Endothelial cell of umbilical vein (primary cell): ENCODE data around the gene ZFAND2B. TPM values are rescaled to one million over a fixed set of nuclear protein-coding genes. Genes with fewer than 3 reads are reported as not detected.

Experiments used
- BruUV-seq: library from RNA; stranded (reverse); fragments of 400-500 nt; replicated peaks from 2 replicates; lab custom pipeline; 2021; lab: Mats Ljungman, UMichigan
- CTCF ChIA-PET: fragments of 300-600, 350-600 bp; sonication (Branson Sonifier 250); formaldehyde crosslinking; loops from one replicate; lab custom pipeline; 2021; ENCODE audit warnings: antibody characterized with exemption, inconsistent platforms; lab: Charles Lee
- POLR2A ChIA-PET: fragments of 300-600, 350-600 bp; sonication (Branson Sonifier 250); formaldehyde crosslinking; loops from one replicate; lab custom pipeline; 2021; ENCODE audit warnings: antibody characterized with exemption, inconsistent platforms; lab: Charles Lee
- DNase-seq: peaks from one replicate; pipeline ENCODE4 v3.0.0-alpha.2; 2011; ENCODE audit warnings: low read depth, low spot score
- FAIRE-seq: peaks from 2 replicates; lab custom pipeline; 2011; peaks lifted over from hg19 to GRCh38; lab: Jason Lieb, UNC
- H2AFZ ChIP-seq: 2 replicates; pipeline ENCODE4 v1.6.0; 2012; ENCODE audit warnings: low read depth, low read length, control low read depth, inconsistent platforms
- H3K27ac ChIP-seq: 2 replicates; pipeline ENCODE4 v1.5.1; 2011; ENCODE audit warnings: low read depth, mild to moderate bottlenecking, control low read depth, low read length, moderate library complexity; ENCODE audit not compliant: insufficient read depth
- H3K27me3 ChIP-seq, 2 experiments: 2 replicates each; pipeline versions ENCODE4 v1.6.0 to v1.6.1; 2011; ENCODE audit warnings: low read length in 2 of 2, mixed read lengths in 1 of 2; ENCODE audit not compliant: control insufficient read depth in 2 of 2, insufficient read depth in 2 of 2
- H3K36me3 ChIP-seq, 2 experiments: 2 replicates in 1 of 2; 3 replicates in 1 of 2; pipeline ENCODE4 v1.5.1; 2011; ENCODE audit warnings: low read length in 2 of 2, mild to moderate bottlenecking in 1 of 2, moderate library complexity in 1 of 2; ENCODE audit not compliant: control insufficient read depth in 2 of 2, insufficient read depth in 2 of 2; ENCODE audit errors: extremely low read depth in 1 of 2
- H3K4me1 ChIP-seq: 3 replicates; pipeline ENCODE4 v1.5.1; 2011; ENCODE audit warnings: mild to moderate bottlenecking, low read length; ENCODE audit not compliant: control insufficient read depth, insufficient read depth; ENCODE audit errors: extremely low read depth
- H3K4me2 ChIP-seq: 2 replicates; pipeline ENCODE4 v1.6.1; 2011; ENCODE audit warnings: low read length, control low read depth, mixed read lengths; ENCODE audit not compliant: insufficient read depth
- H3K4me3 ChIP-seq, 3 experiments: fragments of 200-600 bp in 1 of 3; sonication (generic), shearing (Covaris generic) in 1 of 3; replicated peaks in 1 of 3; 2 replicates each; pipeline ENCODE4 v1.5.1; 2011 to 2016; ENCODE audit warnings: control low read depth in 3 of 3, low read length in 3 of 3, mild to moderate bottlenecking in 2 of 3, inconsistent platforms in 1 of 3, low read depth in 1 of 3, moderate library complexity in 1 of 3; ENCODE audit not compliant: insufficient read depth in 1 of 3
- H3K79me2 ChIP-seq: 2 replicates; pipeline ENCODE4 v1.6.0; 2012; ENCODE audit warnings: low read length, inconsistent platforms; ENCODE audit not compliant: control insufficient read depth, insufficient read depth
- H3K9ac ChIP-seq: replicated peaks from 2 replicates; pipeline ENCODE3; 2011; ENCODE audit warnings: low read length, control low read depth; ENCODE audit not compliant: insufficient read depth; ENCODE audit errors: extremely low read depth
- H3K9me1 ChIP-seq: replicated peaks from 3 replicates; pipeline ENCODE4 v1.6.0; 2011; ENCODE audit warnings: mild to moderate bottlenecking, low read length; ENCODE audit not compliant: control insufficient read depth, insufficient read depth; ENCODE audit errors: extremely low read depth
- H3K9me3 ChIP-seq: replicated peaks from 2 replicates; pipeline ENCODE4 v1.5.1; 2012; ENCODE audit warnings: low read length, inconsistent platforms; ENCODE audit not compliant: control insufficient read depth, insufficient read depth
- H4K20me1 ChIP-seq: replicated peaks from 2 replicates; pipeline ENCODE3; 2011; ENCODE audit warnings: mild to moderate bottlenecking, low read length; ENCODE audit not compliant: control insufficient read depth, insufficient read depth; ENCODE audit errors: extremely low read depth
- EZH2 ChIP-seq: IDR thresholded peaks from 2 replicates; pipeline ENCODE4 v1.6.1; 2012; ENCODE audit warnings: borderline replicate concordance, low read depth, mild to moderate bottlenecking, moderate library complexity, low read length, inconsistent platforms; ENCODE audit not compliant: severe bottlenecking
- FOS ChIP-seq: IDR thresholded peaks from 2 replicates; pipeline ENCODE4 v1.6.1; 2011; ENCODE audit warnings: mild to moderate bottlenecking, low read length, moderate library complexity, borderline replicate concordance; ENCODE audit not compliant: insufficient read depth
- GATA2 ChIP-seq: IDR thresholded peaks from 2 replicates; pipeline ENCODE4 v1.7.0; 2011; ENCODE audit warnings: low read depth, mild to moderate bottlenecking, moderate library complexity, mixed read lengths, low read length; ENCODE audit not compliant: insufficient read length, insufficient read depth
- MYC ChIP-seq: IDR thresholded peaks from one replicate; pipeline ENCODE4 v1.6.1; 2011; ENCODE audit warnings: mild to moderate bottlenecking, low read depth, low read length
- POLR2AphosphoS5 ChIP-seq: IDR thresholded peaks from 2 replicates; pipeline ENCODE4 v1.6.1; 2012; ENCODE audit warnings: low read depth, mild to moderate bottlenecking, control low read depth, low read length, moderate library complexity; ENCODE audit not compliant: insufficient read depth
- dilution Hi-C: fragments of 300-500 bp; cut with MboI; formaldehyde crosslinking; loops from one replicate; pipeline ENCODE4 v1.15.0; 2019; ENCODE audit warnings: low sequenced_read_pairs; ENCODE audit not compliant: extremely low pct_ligation_motif_present
- intact Hi-C: fragments of 100-400 bp; cut with micrococcal nuclease; formaldehyde crosslinking; loops from one replicate; pipeline ENCODE4 v1.10.0; 2022
- polyA plus RNA-seq, 4 experiments: library from polyadenylated mRNA; depleted of rRNA in 3 of 4; stranded (reverse) in 3 of 4; unstranded in 1 of 4; fragments of >200 nt; gene quantifications; 2 replicates each; pipeline versions ENCODE4 v1.2.1 to v1.2.3, GENCODE V29; 2011 to 2012; ENCODE audit warnings: missing spikeins in 1 of 4
- total RNA-seq: library from RNA; stranded (reverse); gene quantifications from 2 replicates; pipeline ENCODE4 v1.2.3, GENCODE V29; 2021

ZFAND2B gene
- total and polyA plus RNA-seq, 2 donors (not counting 3 experiments of a cell fraction or from before 2014, with no cell fraction given) = 23.3 to 52.0 TPM

- H4K20me1 ChIP-seq = no peaks in the 10 kb centered on the region
- POLR2A ChIA-PET = interaction anchor here (1.3 to 1.9 kb wide), 3 partner anchors 9 to 21 kb away, joined by 4 to 7 read pairs (median 6); no protein-coding TSS in a partner anchor
- H3K9me3 ChIP-seq = no peaks in the 10 kb centered on the region
- H3K4me1 ChIP-seq = peaks cover 15% of the 10 kb centered on the region
- dilution Hi-C loops (no loop called here), intact Hi-C loops (no loop called here)
- H3K4me3 ChIP-seq = peak overlapping the region; percentile 70 to 76 (median 70)
- H3K79me2 ChIP-seq = peaks cover 20% of the 10 kb centered on the region
- peak overlapping the region; percentile 99 for H3K4me2 ChIP-seq
- peak overlapping the region; percentile 93 for H3K9ac ChIP-seq
- FAIRE-seq (no peak), DNase-seq (no peak)
- peak overlapping the region; percentile 78 for H2AFZ ChIP-seq
- BruUV-seq = no TSS peak
- no peak for TF ChIP-seq EZH2
- TF ChIP-seq MYC = no peak
- TF ChIP-seq FOS = no peak
- no peak for TF ChIP-seq GATA2
- TF ChIP-seq POLR2AphosphoS5 = no peak
- H3K36me3 ChIP-seq = peaks cover 3 to 32% of the 10 kb centered on the region in 2 experiments
- H3K27ac ChIP-seq = peak overlapping the region; percentile 76
- H3K27me3 ChIP-seq = no peaks in the 10 kb centered on the region
- no peaks in the 10 kb centered on the region for H3K9me1 ChIP-seq
- CTCF ChIA-PET = interaction anchor here (1.1 to 1.9 kb wide), 4 partner anchors 11 to 53 kb away, joined by 3 to 16 read pairs (median 4); partner anchors contain the start of genes DNAJB2 and ZFAND2B
These were observed 21.7 kb downstream of the ZFAND2B start for GRCh38 chr2:219228041-219228910.
